ENCODE results near the gene DCANP1.
A peak's percentile ranks its signal among the peaks of the same experiment; 100 is the strongest.

DCANP1 gene

GRCh38 chr5:135458356-135458755 is 11.2 kb upstream of the DCANP1 start:
- DNase-seq (ENCODE audit: insufficient read length, low spot score) (no peak), FAIRE-seq (no peak)

GRCh38 chr5:135457424-135458071 is 10.4 kb upstream of the DCANP1 start:
- DNase-seq (ENCODE audit: insufficient read length, low spot score) (peak; percentile 67), FAIRE-seq (peak; percentile 69)

- peak; percentile 70 for FAIRE-seq
- peak; percentile 39 for DNase-seq (ENCODE audit: insufficient read length, low spot score)
These were observed 9.3 kb upstream of the DCANP1 start for GRCh38 chr5:135456238-135457099.

GRCh38 chr5:135455876-135456237 is 8.7 kb upstream of the DCANP1 start:
- no peak for FAIRE-seq
- DNase-seq (ENCODE audit: insufficient read length, low spot score) = no peak

GRCh38 chr5:135454946-135455345 is 7.8 kb upstream of the DCANP1 start:
- no peak for FAIRE-seq
- DNase-seq (ENCODE audit: insufficient read length, low spot score) = no peak

GRCh38 chr5:135453613-135454012 is 6.5 kb upstream of the DCANP1 start:
- FAIRE-seq (no peak), DNase-seq (ENCODE audit: insufficient read length, low spot score) (no peak)

- FAIRE-seq (no peak), DNase-seq (ENCODE audit: insufficient read length, low spot score) (no peak)
These were observed 5.3 kb upstream of the DCANP1 start, which contains the start of gene TIFAB for GRCh38 chr5:135452321-135453030. Gene TIFAB, minus strand, starts transcription at chr5:135452351. Its CDS starts 2,412 bp downstream, at chr5:135449939.

GRCh38 chr5:135451581-135452320 is 4.6 kb upstream of the DCANP1 start:
- FAIRE-seq = no peak

GRCh38 chr5:135450952-135451351 is 3.8 kb upstream of the DCANP1 start:
- no peak for DNase-seq (ENCODE audit: insufficient read length, low spot score)
- no peak for FAIRE-seq

More at GRCh38 chr5:135451581-135452320, 4.6 kb upstream of the DCANP1 start:
- DNase-seq (ENCODE audit: insufficient read length, low spot score) = no peak

GRCh38 chr5:135450336-135450735 is 3.2 kb upstream of the DCANP1 start:
- no peak for DNase-seq (ENCODE audit: insufficient read length, low spot score)
- no peak for FAIRE-seq

- DNase-seq (ENCODE audit: insufficient read length, low spot score) (no peak), FAIRE-seq (no peak)
These were observed 2.5 kb upstream of the DCANP1 start for GRCh38 chr5:135449644-135450043.

- no peak for FAIRE-seq
- no peak for DNase-seq (ENCODE audit: insufficient read length, low spot score)
These were observed 1.8 kb upstream of the DCANP1 start for GRCh38 chr5:135448791-135449507.

GRCh38 chr5:135448071-135448739 is 1.1 kb upstream of the DCANP1 start:
- FAIRE-seq (no peak), DNase-seq (ENCODE audit: insufficient read length, low spot score) (no peak)

GRCh38 chr5:135446615-135447014 is 533 bp downstream of the DCANP1 start:
- FAIRE-seq (no peak), DNase-seq (ENCODE audit: insufficient read length, low spot score) (no peak)

- FAIRE-seq (no peak), DNase-seq (ENCODE audit: insufficient read length, low spot score) (no peak)
These were observed 942 bp downstream of the DCANP1 start for GRCh38 chr5:135446206-135446605.

GRCh38 chr5:135445306-135445985 is 1.7 kb downstream of the DCANP1 start:
- FAIRE-seq = no peak
- no peak for DNase-seq (ENCODE audit: insufficient read length, low spot score)

- FAIRE-seq (no peak), DNase-seq (ENCODE audit: insufficient read length, low spot score) (no peak)
These were observed 2.3 kb downstream of the DCANP1 start for GRCh38 chr5:135444881-135445280.

GRCh38 chr5:135444360-135444759 is 2.8 kb downstream of the DCANP1 start:
- no peak for FAIRE-seq

More at GRCh38 chr5:135444360-135444759, 2.8 kb downstream of the DCANP1 start:
- no peak for DNase-seq (ENCODE audit: insufficient read length, low spot score)
